GM19328 (cell line): Measurements from ENCODE around the gene NECTIN2.
A peak's percentile ranks its signal among the peaks of the same experiment; 100 is the strongest.
"Not testable (repeated sequence)": the region's sequence is repeated elsewhere in the genome, so short reads cannot be mapped to it uniquely, and the experiment has no call there.

Experiments used
- ATAC-seq: cut with Tn5 transposase; IDR thresholded peaks from one replicate; pipeline ENCODE4 v1.9.1; 2021; ENCODE audit warnings: mild to moderate bottlenecking, moderate library complexity; ENCODE audit not compliant: unreplicated experiment

The NECTIN2 gene

GRCh38 chr19:44904426-44904994 is 58.4 kb downstream of the NECTIN2 start:
- ATAC-seq, result no peak

- ATAC-seq, result no peak
Observed at GRCh38 chr19:44905437-44906160, 59.5 kb downstream of the NECTIN2 start, which contains the start of gene APOE. Gene APOE (plus strand): TSS chr19:44905796. CDS start chr19:44906625, 829 bp downstream.

- no peak for ATAC-seq
Observed at GRCh38 chr19:44907613-44908012, 61.5 kb downstream of the NECTIN2 start.

- ATAC-seq, result no peak
Observed at GRCh38 chr19:44908074-44908835, 62.2 kb downstream of the NECTIN2 start.

GRCh38 chr19:44908836-44909261 is 62.8 kb downstream of the NECTIN2 start:
- no peak for ATAC-seq

- no peak for ATAC-seq
Observed at GRCh38 chr19:44909775-44910174, 63.7 kb downstream of the NECTIN2 start.

- not testable (repeated sequence) for ATAC-seq
Observed at GRCh38 chr19:44911896-44912295, 65.8 kb downstream of the NECTIN2 start.

- ATAC-seq, result no peak
Observed at GRCh38 chr19:44912854-44913253, 66.8 kb downstream of the NECTIN2 start.

- ATAC-seq, result not testable (repeated sequence)
Observed at GRCh38 chr19:44913512-44914432, 67.7 kb downstream of the NECTIN2 start.

- peak; percentile 81 for ATAC-seq
Observed at GRCh38 chr19:44914433-44915206, 68.5 kb downstream of the NECTIN2 start, which contains the start of gene APOC1. Gene APOC1 (plus strand): TSS chr19:44914608. CDS start chr19:44914892, 284 bp downstream.

- no peak for ATAC-seq
Observed at GRCh38 chr19:44924243-44924725, 78.2 kb downstream of the NECTIN2 start.

- no peak for ATAC-seq
Observed at GRCh38 chr19:44925114-44925891, 79.2 kb downstream of the NECTIN2 start.

- not testable (repeated sequence) for ATAC-seq
Observed at GRCh38 chr19:44926245-44927077, 80.4 kb downstream of the NECTIN2 start.

GRCh38 chr19:44927746-44928145 is 81.6 kb downstream of the NECTIN2 start:
- ATAC-seq, result no peak

- no peak for ATAC-seq
Observed at GRCh38 chr19:44930088-44930487, 84.0 kb downstream of the NECTIN2 start.

- ATAC-seq, result no peak
Observed at GRCh38 chr19:44931541-44931940, 85.4 kb downstream of the NECTIN2 start.
